ENCODE results near the gene ARHGEF12.

The ARHGEF12 gene

DNA sequence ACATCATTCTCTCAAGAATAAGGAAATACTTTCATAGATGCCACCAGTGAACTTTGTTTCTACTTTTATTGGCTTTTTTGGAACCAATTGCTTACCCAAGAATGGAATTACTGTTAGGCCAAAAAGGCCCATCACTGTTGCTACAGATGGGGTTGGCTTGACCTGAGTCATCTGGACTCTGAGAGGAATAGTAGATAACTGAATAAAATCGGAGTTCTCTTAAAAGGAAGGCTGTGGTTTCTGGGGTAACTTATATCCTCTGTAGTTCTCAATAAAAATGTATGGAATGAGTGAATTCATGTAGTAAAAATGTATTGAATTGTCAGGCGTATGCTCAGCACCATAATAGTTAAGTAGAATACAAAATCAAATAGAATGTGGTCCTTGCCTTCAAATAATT, 56.6 kb downstream of the ARHGEF12 start:
- TF ChIP-seq, protein P1, sequence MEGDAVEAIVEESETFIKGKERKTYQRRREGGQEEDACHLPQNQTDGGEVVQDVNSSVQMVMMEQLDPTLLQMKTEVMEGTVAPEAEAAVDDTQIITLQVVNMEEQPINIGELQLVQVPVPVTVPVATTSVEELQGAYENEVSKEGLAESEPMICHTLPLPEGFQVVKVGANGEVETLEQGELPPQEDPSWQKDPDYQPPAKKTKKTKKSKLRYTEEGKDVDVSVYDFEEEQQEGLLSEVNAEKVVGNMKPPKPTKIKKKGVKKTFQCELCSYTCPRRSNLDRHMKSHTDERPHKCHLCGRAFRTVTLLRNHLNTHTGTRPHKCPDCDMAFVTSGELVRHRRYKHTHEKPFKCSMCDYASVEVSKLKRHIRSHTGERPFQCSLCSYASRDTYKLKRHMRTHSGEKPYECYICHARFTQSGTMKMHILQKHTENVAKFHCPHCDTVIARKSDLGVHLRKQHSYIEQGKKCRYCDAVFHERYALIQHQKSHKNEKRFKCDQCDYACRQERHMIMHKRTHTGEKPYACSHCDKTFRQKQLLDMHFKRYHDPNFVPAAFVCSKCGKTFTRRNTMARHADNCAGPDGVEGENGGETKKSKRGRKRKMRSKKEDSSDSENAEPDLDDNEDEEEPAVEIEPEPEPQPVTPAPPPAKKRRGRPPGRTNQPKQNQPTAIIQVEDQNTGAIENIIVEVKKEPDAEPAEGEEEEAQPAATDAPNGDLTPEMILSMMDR (conservative IDR thresholded peaks at IDR 0.05; ENCODE audit: low read depth, low read length), result no peak
- H3K36me3 ChIP-seq (ENCODE audit: insufficient read depth), result no peaks in the 10 kb centered on the region
- H3K4me1 ChIP-seq (ENCODE audit: low read depth, poor library complexity, severe bottlenecking), result peaks cover 15% of the 10 kb centered on the region
- no peak overlapping the region for H3K4me3 ChIP-seq (IDR thresholded peaks at IDR 0.05; ENCODE audit: insufficient read depth, low read depth, low read length)
- no peak overlapping the region for H3K4me2 ChIP-seq
- H3K9ac ChIP-seq, result no peak overlapping the region
- no peak overlapping the region for H2AFZ ChIP-seq (ENCODE audit: low read depth)
- no peak overlapping the region for H3K27ac ChIP-seq
- peaks cover 32% of the 10 kb centered on the region for H4K20me1 ChIP-seq (ENCODE audit: insufficient read depth)
- peaks cover 97% of the 10 kb centered on the region for H3K79me2 ChIP-seq (ENCODE audit: insufficient read depth, low read depth)
- no peaks in the 10 kb centered on the region for H3K27me3 ChIP-seq (ENCODE audit: insufficient read depth, low read depth)

DNA sequence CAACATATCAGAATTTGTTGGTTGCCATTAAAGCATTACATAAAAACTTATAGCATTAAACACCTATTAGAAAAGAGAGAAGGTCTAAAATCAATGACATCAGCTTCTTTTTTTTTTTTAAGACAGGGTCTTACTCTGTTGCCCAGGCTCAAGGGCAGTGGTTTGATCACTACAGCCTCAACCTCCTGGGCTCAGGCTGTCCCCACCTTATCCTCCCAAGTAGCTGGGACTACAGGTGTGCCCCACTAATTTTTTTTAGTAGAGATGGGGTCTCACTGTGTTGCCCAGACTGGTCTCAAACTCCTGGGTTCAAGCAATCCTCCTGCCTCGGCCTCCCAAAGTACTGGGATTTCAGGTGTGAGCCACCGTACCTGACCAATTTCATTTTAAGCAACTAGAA, 57.9 kb downstream of the ARHGEF12 start:
- H3K79me2 ChIP-seq (ENCODE audit: insufficient read depth, low read depth), result peaks cover 97% of the 10 kb centered on the region
- no peak overlapping the region for H2AFZ ChIP-seq (ENCODE audit: low read depth)
- peaks cover 33% of the 10 kb centered on the region for H4K20me1 ChIP-seq (ENCODE audit: insufficient read depth)
- H3K27ac ChIP-seq, result no peak overlapping the region
- no peaks in the 10 kb centered on the region for H3K27me3 ChIP-seq (ENCODE audit: insufficient read depth, low read depth)
- TF ChIP-seq, protein P1 (conservative IDR thresholded peaks at IDR 0.05; ENCODE audit: low read depth, low read length), result no peak
- H3K4me3 ChIP-seq (IDR thresholded peaks at IDR 0.05; ENCODE audit: insufficient read depth, low read depth, low read length), result no peak overlapping the region
- H3K36me3 ChIP-seq (ENCODE audit: insufficient read depth), result no peaks in the 10 kb centered on the region
- H3K4me2 ChIP-seq, result no peak overlapping the region
- no peak overlapping the region for H3K9ac ChIP-seq
- peaks cover 15% of the 10 kb centered on the region for H3K4me1 ChIP-seq (ENCODE audit: low read depth, poor library complexity, severe bottlenecking)

DNA sequence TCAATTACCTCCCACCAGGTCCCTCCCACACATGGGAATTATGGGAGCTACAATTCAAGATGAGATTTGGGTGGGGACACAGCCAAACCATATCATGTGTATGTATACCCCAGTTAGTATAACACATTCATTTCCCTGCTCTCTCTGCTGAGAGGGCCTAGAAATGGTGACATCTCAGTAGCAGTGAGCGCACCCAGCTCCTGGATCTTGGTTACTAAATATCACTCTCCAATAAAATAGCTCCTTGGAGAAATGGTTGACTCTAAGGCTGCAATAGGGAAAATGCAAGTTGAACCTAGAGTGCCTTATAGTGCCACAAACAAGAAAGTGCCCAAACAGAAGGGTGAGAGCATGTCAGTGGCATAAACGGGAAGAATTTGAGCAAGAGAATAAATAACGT, 59.6 kb downstream of the ARHGEF12 start:
- Histone ChIP-seq H3K36me3 (ENCODE audit: insufficient read depth) (no peaks in the 10 kb centered on the region), H4K20me1 (ENCODE audit: insufficient read depth) (peaks cover 30% of the 10 kb centered on the region), H3K9ac (no peak overlapping the region), H3K4me1 (ENCODE audit: low read depth, poor library complexity, severe bottlenecking) (peaks cover 28% of the 10 kb centered on the region), H3K27me3 (ENCODE audit: insufficient read depth, low read depth) (no peaks in the 10 kb centered on the region), H3K4me3 (IDR thresholded peaks at IDR 0.05; ENCODE audit: insufficient read depth, low read depth, low read length) (no peak overlapping the region), H3K79me2 (ENCODE audit: insufficient read depth, low read depth) (peaks cover 93% of the 10 kb centered on the region), H3K4me2 (no peak overlapping the region), H2AFZ (ENCODE audit: low read depth) (no peak overlapping the region), H3K27ac (no peak overlapping the region)
- TF ChIP-seq, protein P1 (conservative IDR thresholded peaks at IDR 0.05; ENCODE audit: low read depth, low read length), result no peak

DNA sequence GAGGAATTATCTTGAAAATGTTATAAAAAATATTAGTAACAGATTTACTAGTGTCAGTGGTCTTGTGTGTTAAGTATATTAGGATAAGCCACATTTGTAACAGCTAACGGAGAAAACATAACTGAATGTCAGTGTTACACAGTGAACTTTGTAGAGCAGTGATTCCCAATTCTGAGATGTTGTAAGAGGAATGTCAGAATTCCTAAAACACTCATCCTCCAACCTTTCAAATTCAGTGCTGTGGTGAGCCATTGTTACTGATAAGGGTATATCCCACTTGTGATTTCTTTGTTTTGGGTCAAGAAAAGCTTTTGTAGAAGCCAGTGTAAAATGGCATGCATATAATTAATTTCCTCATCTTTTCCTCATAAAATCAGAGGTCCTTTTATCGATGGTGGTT, 61.9 kb downstream of the ARHGEF12 start:
- Histone ChIP-seq H3K79me2 (ENCODE audit: insufficient read depth, low read depth) (peaks cover 93% of the 10 kb centered on the region), H2AFZ (ENCODE audit: low read depth) (no peak overlapping the region), H3K4me3 (IDR thresholded peaks at IDR 0.05; ENCODE audit: insufficient read depth, low read depth, low read length) (no peak overlapping the region), H3K4me1 (ENCODE audit: low read depth, poor library complexity, severe bottlenecking) (peaks cover 30% of the 10 kb centered on the region), H3K27me3 (ENCODE audit: insufficient read depth, low read depth) (no peaks in the 10 kb centered on the region), H4K20me1 (ENCODE audit: insufficient read depth) (peaks cover 25% of the 10 kb centered on the region), H3K4me2 (no peak overlapping the region), H3K9ac (no peak overlapping the region), H3K36me3 (ENCODE audit: insufficient read depth) (no peaks in the 10 kb centered on the region), H3K27ac (no peak overlapping the region)
- TF ChIP-seq, protein P1 (conservative IDR thresholded peaks at IDR 0.05; ENCODE audit: low read depth, low read length), result no peak

Data from KMS-11 (cell line).